Effector memory CD4-positive, alpha-beta T cell (primary cell): ENCODE measurements around the gene CLCN7.
"Not testable (repeated sequence)": the region's sequence is repeated elsewhere in the genome, so short reads cannot be mapped to it uniquely, and the experiment has no call there.

Experiments
- DNase-seq, 3 donors: peaks; one replicate each; pipeline ENCODE4 v3.0.0-alpha.2; 2020
- H3K27ac ChIP-seq: 2 replicates; pipeline ENCODE4 v1.7.0; 2013; ENCODE audit warnings: mild to moderate bottlenecking, low read length, moderate library complexity; ENCODE audit not compliant: insufficient read depth, poor library complexity, severe bottlenecking
- H3K27me3 ChIP-seq: replicated peaks from 2 replicates; pipeline ENCODE4 v1.7.0; 2013; ENCODE audit warnings: mild to moderate bottlenecking, low read length; ENCODE audit not compliant: insufficient read depth, control insufficient read depth, poor library complexity, severe bottlenecking
- H3K36me3 ChIP-seq: 2 replicates; pipeline ENCODE4 v1.7.0; 2013; ENCODE audit warnings: mild to moderate bottlenecking, low read length, moderate library complexity; ENCODE audit not compliant: control insufficient read depth, insufficient read depth
- H3K4me1 ChIP-seq: 2 replicates; pipeline ENCODE4 v1.7.0; 2013; ENCODE audit warnings: low read length, mild to moderate bottlenecking; ENCODE audit not compliant: control insufficient read depth, insufficient read depth, poor library complexity, severe bottlenecking
- H3K4me3 ChIP-seq: 2 replicates; pipeline ENCODE4 v1.7.0; 2013; ENCODE audit warnings: low read length, low read depth, mild to moderate bottlenecking; ENCODE audit not compliant: insufficient read depth, poor library complexity, severe bottlenecking
- H3K9me3 ChIP-seq: 2 replicates; pipeline ENCODE4 v1.7.0; 2013; ENCODE audit warnings: mild to moderate bottlenecking, low read length, moderate library complexity; ENCODE audit not compliant: control insufficient read depth

Gene CLCN7

DNA sequence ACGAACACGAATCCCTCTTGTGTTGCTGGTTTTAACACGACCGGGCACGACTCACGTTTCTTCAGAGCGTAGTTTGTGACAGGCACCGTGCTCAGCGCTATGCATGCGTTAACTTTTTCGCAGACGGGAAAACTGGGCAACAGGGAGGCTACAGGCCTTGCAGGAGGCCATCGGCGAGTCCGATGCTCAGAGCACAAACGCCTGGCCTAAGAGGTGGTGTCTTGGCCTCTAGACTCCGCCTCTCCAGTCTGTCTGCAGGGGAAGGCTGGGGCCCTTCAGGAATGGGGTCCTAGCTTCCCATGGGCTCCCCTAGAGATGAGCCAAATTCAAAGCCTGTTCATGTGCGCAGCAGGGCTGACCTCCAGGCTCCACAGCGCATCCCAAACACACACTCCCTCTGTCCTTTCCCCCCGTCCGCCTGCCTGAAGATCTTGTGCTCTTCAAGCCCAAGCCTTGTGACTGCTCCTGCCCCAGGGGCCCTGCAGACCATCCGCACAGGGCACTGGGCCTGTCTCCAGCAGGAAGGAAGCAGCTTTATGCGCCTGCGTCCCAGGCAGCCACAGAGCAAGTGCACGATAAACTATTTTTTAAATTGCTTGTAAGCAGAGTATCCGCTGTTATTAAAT is 3.1 kb downstream of the CLCN7 start:
- no peak overlapping the region for H3K27ac ChIP-seq

DNA sequence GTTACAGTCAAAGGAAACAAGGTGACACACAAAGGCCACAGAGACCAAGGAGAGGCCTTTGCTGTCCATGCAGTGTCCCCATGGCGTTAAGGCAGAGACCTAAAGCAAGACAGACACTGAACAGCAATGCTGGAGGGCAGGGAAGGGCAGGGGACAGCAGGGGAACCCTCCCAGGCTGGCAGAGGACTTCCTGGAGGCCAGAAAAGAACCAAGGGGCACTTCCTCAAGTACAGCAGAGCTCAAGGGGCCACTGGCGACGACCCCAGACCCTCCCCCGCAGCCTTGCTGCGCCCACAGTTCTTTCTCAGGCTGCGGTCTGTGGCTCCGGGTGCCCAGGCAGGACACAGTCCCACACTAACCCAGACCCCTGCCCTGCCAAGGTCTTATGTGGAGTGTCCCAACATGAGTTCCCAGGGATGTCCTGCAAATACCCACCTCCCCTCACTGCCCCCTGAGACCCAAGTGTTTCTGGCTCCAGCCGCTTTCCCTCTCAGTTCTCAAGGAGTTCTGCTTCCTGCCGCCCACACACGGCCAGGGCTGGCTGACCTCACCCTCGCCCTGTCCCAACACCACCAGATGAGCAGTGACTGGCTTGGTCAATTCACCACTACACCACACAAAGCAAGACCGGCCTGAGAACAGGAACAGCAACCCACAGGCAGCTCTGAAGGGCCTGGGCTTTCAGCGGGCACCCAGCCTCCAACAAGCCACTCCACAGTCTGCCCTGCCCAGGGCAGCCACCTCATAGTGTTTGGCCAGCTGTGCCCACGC is 4.2 kb downstream of the CLCN7 start:
- Histone ChIP-seq H3K27me3 (no peaks in the 10 kb centered on the region), H3K36me3 (no peaks in the 10 kb centered on the region), H3K4me1 (peaks cover 9% of the 10 kb centered on the region), H3K4me3 (no peak overlapping the region), H3K27ac (no peak overlapping the region), H3K9me3 (no peaks in the 10 kb centered on the region)
- DNase-seq: no peak

More for the DNA sequence above, 3.1 kb downstream of the CLCN7 start:
- H3K36me3 ChIP-seq: no peaks in the 10 kb centered on the region
- H3K4me1 ChIP-seq: peaks cover 10% of the 10 kb centered on the region
- H3K4me3 ChIP-seq: no peak overlapping the region
- H3K27me3 ChIP-seq: no peaks in the 10 kb centered on the region
- H3K9me3 ChIP-seq: no peaks in the 10 kb centered on the region
- no peak for DNase-seq

DNA sequence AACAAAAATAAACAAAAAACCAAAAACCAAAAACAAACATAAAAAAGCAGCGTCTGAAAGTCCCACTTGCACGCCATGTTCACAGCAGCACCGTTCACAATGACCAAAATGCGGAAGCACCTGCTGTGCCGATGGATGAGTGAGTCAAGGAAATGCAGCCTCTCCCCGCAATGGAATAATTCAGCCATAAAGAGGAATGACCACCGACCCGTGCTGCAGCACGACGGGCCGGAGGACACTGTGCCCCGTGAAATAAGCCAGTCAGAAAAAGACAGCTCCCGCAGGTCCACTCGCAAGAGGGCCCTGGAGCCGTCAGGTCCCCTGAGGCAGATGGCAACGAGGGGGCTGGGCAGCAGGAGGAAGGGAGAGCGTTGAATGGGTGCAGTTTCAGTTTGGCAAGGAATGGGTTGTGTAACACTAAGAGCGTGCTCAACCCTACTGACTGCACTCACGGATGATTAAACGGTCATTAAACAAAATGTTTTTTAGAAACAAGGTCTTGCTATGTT is 5.1 kb downstream of the CLCN7 start:
- Histone ChIP-seq H3K4me1 (peaks cover 5% of the 10 kb centered on the region), H3K27me3 (no peaks in the 10 kb centered on the region), H3K36me3 (no peaks in the 10 kb centered on the region), H3K9me3 (no peaks in the 10 kb centered on the region), H3K27ac (no peak overlapping the region), H3K4me3 (no peak overlapping the region)
- no peak for DNase-seq

GRCh38 chr16:1469141-1469540 is 5.7 kb downstream of the CLCN7 start:
- not testable (repeated sequence) for H3K27ac ChIP-seq, H3K27me3 ChIP-seq, H3K36me3 ChIP-seq, H3K4me1 ChIP-seq, DNase-seq, H3K9me3 ChIP-seq, H3K4me3 ChIP-seq

GRCh38 chr16:1468426-1468810 is 6.4 kb downstream of the CLCN7 start:
- no peaks in the 10 kb centered on the region for H3K27me3 ChIP-seq
- H3K9me3 ChIP-seq: no peaks in the 10 kb centered on the region
- no peaks in the 10 kb centered on the region for H3K4me1 ChIP-seq
- no peak overlapping the region for H3K4me3 ChIP-seq
- no peaks in the 10 kb centered on the region for H3K36me3 ChIP-seq
- DNase-seq: no peak
- no peak overlapping the region for H3K27ac ChIP-seq

DNA sequence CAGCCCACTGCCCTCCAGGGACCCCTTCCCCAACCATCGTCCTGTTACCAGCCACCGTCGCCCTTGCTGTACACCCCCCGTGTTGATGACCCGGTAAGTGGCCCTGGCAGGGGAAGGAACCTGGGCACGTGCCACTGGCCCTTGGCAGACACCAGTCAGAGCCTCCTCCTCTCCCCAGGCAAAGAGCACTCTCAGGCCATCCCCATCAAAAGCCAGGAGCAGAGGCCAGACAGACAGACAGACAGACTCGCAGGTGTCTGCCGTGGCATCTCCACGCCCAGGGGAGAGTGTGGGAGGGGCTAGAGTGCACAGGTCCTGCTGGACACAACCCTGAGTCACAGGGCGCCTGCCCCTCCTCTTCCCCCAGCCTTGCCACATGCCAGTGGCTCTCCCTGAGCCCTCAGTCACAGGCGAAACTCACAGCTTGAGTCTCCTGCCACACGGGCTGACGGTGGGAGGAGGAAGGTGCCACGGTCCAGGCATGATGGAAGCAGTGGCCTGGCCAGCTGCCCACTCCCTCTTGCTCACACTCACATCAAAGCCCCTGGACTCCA is 7.8 kb downstream of the CLCN7 start:
- no peaks in the 10 kb centered on the region for H3K27me3 ChIP-seq
- H3K4me3 ChIP-seq: no peak overlapping the region
- no peaks in the 10 kb centered on the region for H3K9me3 ChIP-seq
- no peak overlapping the region for H3K27ac ChIP-seq
- peaks cover 5% of the 10 kb centered on the region for H3K36me3 ChIP-seq
- no peak for DNase-seq
- H3K4me1 ChIP-seq: no peaks in the 10 kb centered on the region

GRCh38 chr16:1466054-1466453 is 8.8 kb downstream of the CLCN7 start:
- Histone ChIP-seq H3K27me3 (no peaks in the 10 kb centered on the region), H3K36me3 (peaks cover 10% of the 10 kb centered on the region), H3K9me3 (no peaks in the 10 kb centered on the region), H3K4me1 (no peaks in the 10 kb centered on the region), H3K4me3 (no peak overlapping the region), H3K27ac (no peak overlapping the region)
- no peak for DNase-seq

DNA sequence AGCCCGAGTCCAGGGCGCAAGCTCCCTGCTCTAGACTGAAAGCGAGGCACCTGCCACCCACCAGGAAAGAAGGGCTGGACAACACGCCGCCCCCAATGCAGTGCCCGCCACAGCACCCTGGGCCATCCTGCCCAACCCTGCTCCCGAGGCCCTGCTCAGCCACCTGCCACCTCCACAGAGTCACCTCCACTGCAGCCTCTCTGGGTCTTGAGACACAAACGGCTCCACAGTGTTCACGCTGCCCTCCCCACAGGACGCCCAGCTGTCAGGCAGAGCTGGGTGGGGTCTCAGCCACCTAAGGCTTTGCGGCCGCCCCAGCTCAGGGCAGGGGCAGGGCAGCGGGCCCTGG is 9.3 kb downstream of the CLCN7 start:
- Histone ChIP-seq H3K4me3 (no peak overlapping the region), H3K4me1 (no peaks in the 10 kb centered on the region), H3K36me3 (peaks cover 15% of the 10 kb centered on the region), H3K9me3 (no peaks in the 10 kb centered on the region), H3K27me3 (no peaks in the 10 kb centered on the region), H3K27ac (no peak overlapping the region)
- DNase-seq: no peak

- peaks cover 20% of the 10 kb centered on the region for H3K36me3 ChIP-seq
- no peak overlapping the region for H3K4me3 ChIP-seq
- H3K27ac ChIP-seq: no peak overlapping the region
- no peaks in the 10 kb centered on the region for H3K4me1 ChIP-seq
- no peaks in the 10 kb centered on the region for H3K27me3 ChIP-seq
- DNase-seq: no peak
- no peaks in the 10 kb centered on the region for H3K9me3 ChIP-seq
Observed at GRCh38 chr16:1464894-1465566, 9.8 kb downstream of the CLCN7 start.
